ENCODE data around the gene KIAA0825. TPM values are rescaled to one million over a fixed set of nuclear protein-coding genes. Genes with fewer than 3 reads are reported as not detected.

Gene KIAA0825
- polyA plus RNA-seq, 3 donors: 0.56 to 1.3 (median 0.89) TPM

- Mint-ChIP-seq H3K36me3 (peaks cover 18 to 41% of the 10 kb centered on the region in 2 donors), H3K27ac (peak overlapping the region in 1 of 7 donors; percentile 16), H3K4me1 (peaks cover 1% of the 10 kb centered on the region), H3K27me3 (ENCODE audit: low read depth in 3 of 3) (peaks cover 0 to 2% (median 0%) of the 10 kb centered on the region in 3 donors), H3K9me3 (no peaks in the 10 kb centered on the region), H3K4me3 (no peak overlapping the region)
- Histone ChIP-seq H3K79me2 (ENCODE audit: insufficient read depth, low read length) (no peaks in the 10 kb centered on the region), H3K4me3 (replicated peaks in 1 of 3; ENCODE audit: low read depth in 2 of 3, low read length in 3 of 3) (no peak overlapping the region), H3K4me1 (ENCODE audit: control insufficient read depth in 1 of 2, insufficient read depth in 2 of 2, low read length in 2 of 2) (no peaks in the 10 kb centered on the region), H3K9ac (ENCODE audit: insufficient read depth, low read length, poor library complexity, severe bottlenecking) (no peak overlapping the region), H3K27ac (ENCODE audit: low read depth in 1 of 2, low read length in 2 of 2) (no peak overlapping the region), H3K27me3 (ENCODE audit: control insufficient read depth in 2 of 2, insufficient read depth in 2 of 2, low read length in 2 of 2) (no peaks in the 10 kb centered on the region), H3K9me3 (replicated peaks in 1 of 2; ENCODE audit: control insufficient read depth in 1 of 2, insufficient read depth in 1 of 2, low read length in 2 of 2) (no peaks in the 10 kb centered on the region), H3K4me2 (replicated peaks; ENCODE audit: extremely low read depth, low read length, poor library complexity, severe bottlenecking) (no peak overlapping the region), H2AFZ (ENCODE audit: insufficient read depth, low read depth, low read length, poor library complexity, severe bottlenecking) (no peak overlapping the region), H4K20me1 (ENCODE audit: insufficient read depth, low read length) (no peaks in the 10 kb centered on the region), H3K36me3 (replicated peaks in 1 of 2; ENCODE audit: control insufficient read depth in 1 of 2, insufficient read depth in 2 of 2, low read length in 2 of 2) (peaks cover 14 to 35% of the 10 kb centered on the region in 2 donors)
- 61% methylated on average over 2 of the region's 3 CpGs for WGBS (ENCODE audit: insufficient coverage)
- no peak for DNase-seq
- no peak for TF ChIP-seq CTCF (IDR thresholded peaks at IDR 0.05)
- intact Hi-C loops (cut with micrococcal nuclease): no loop called here
Measured at GRCh38 chr5:94667937-94668336, 49.5 kb upstream of the KIAA0825 start.

- Histone ChIP-seq H3K9me3 (replicated peaks in 1 of 2; ENCODE audit: control insufficient read depth in 1 of 2, insufficient read depth in 1 of 2, low read length in 2 of 2) (peaks cover 5 to 20% of the 10 kb centered on the region in 2 donors), H3K9ac (ENCODE audit: insufficient read depth, low read length, poor library complexity, severe bottlenecking) (no peak overlapping the region), H4K20me1 (ENCODE audit: insufficient read depth, low read length) (no peaks in the 10 kb centered on the region), H3K4me1 (ENCODE audit: control insufficient read depth in 1 of 2, insufficient read depth in 2 of 2, low read length in 2 of 2) (no peaks in the 10 kb centered on the region), H3K4me2 (replicated peaks; ENCODE audit: extremely low read depth, low read length, poor library complexity, severe bottlenecking) (no peak overlapping the region), H3K36me3 (replicated peaks in 1 of 2; ENCODE audit: control insufficient read depth in 1 of 2, insufficient read depth in 2 of 2, low read length in 2 of 2) (peaks cover 31 to 72% of the 10 kb centered on the region in 2 donors), H2AFZ (ENCODE audit: insufficient read depth, low read depth, low read length, poor library complexity, severe bottlenecking) (no peak overlapping the region), H3K27me3 (ENCODE audit: control insufficient read depth in 2 of 2, insufficient read depth in 2 of 2, low read length in 2 of 2) (no peaks in the 10 kb centered on the region), H3K4me3 (replicated peaks in 1 of 3; ENCODE audit: low read depth in 2 of 3, low read length in 3 of 3) (no peak overlapping the region), H3K27ac (ENCODE audit: low read depth in 1 of 2, low read length in 2 of 2) (no peak overlapping the region), H3K79me2 (ENCODE audit: insufficient read depth, low read length) (no peaks in the 10 kb centered on the region)
- H3K27me3 Mint-ChIP-seq (ENCODE audit: low read depth in 3 of 3): peaks cover 0 to 1% (median 0%) of the 10 kb centered on the region in 3 donors
- peaks cover 44 to 67% of the 10 kb centered on the region in 2 donors for H3K36me3 Mint-ChIP-seq
- H3K27ac Mint-ChIP-seq: peak overlapping the region in 3 of 7 donors; percentile 20 to 63 (median 43)
- TF ChIP-seq CTCF (IDR thresholded peaks at IDR 0.05): no peak
- intact Hi-C loops (cut with micrococcal nuclease): no loop called here
- H3K4me3 Mint-ChIP-seq: no peak overlapping the region
- 100% methylated on average over 3 of the region's 3 CpGs for WGBS (ENCODE audit: insufficient coverage)
- no peak for DNase-seq
- peaks cover 14 to 32% (median 24%) of the 10 kb centered on the region in 7 donors for H3K9me3 Mint-ChIP-seq
- H3K4me1 Mint-ChIP-seq: no peaks in the 10 kb centered on the region
Measured at GRCh38 chr5:94661086-94661485, 42.7 kb upstream of the KIAA0825 start.

All from CD14-positive monocyte (primary cell).